Measurements from ENCODE around the gene KCNQ4. TPM values are rescaled to one million over a fixed set of nuclear protein-coding genes. Genes with fewer than 3 reads are reported as not detected.
A peak's percentile ranks its signal among the peaks of the same experiment; 100 is the strongest.

Gene KCNQ4
- total and polyA plus RNA-seq, 2 of the 13 experiments (the other 11 are each of a cell fraction or from before 2014, with no cell fraction given) = 0.02 to 0.09 TPM

DNA sequence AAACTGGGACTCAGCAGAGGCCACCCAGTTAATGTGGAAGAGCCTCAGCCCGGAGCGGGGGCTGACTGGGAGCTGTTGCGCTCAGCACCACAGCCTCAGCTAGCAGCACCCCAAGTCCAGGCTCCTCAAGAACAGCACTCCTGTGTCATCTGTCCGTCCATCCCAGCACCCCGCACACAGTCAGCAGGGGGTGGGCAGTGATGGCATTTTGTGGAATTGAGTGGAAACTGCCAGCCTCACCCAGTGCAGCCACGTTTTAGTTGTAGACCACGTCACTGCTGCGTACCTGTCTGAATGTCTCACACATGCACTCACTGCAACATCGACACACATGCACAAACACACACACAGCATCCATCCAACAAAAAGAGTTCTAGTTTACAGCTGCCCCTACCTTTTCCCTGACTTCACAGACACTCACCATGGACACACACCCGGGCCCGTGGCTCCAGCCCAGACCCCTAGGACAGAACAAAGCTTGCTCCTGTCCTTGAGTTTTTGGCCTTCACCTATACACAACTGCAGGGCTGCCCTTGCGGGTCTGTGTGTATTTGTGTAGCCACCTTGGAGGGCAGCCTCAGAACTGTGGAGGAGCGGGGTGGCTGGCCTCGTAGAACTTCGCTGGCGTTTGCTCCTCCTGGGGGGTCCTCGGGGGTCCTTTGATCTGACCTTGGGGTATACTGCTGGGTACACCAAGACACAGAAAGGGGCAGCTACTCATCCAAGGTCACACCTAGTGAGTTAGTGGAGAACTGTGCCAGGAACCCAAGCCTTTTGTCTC, 5.2 kb downstream of the KCNQ4 start:
- ChIA-PET CTCF (ENCODE audit: low intra/inter-chr PET ratio, low total read pairs) (no interaction called here), POLR2A (no interaction called here)
- Histone ChIP-seq H4K20me1 (ENCODE audit: insufficient read depth, low read length) (no peaks in the 10 kb centered on the region), H3K79me2 (ENCODE audit: insufficient read depth, low read length) (no peaks in the 10 kb centered on the region), H3K4me1 (ENCODE audit: insufficient read depth, low read length) (peaks cover 33% of the 10 kb centered on the region), H3K27ac (ENCODE audit: extremely low read length, insufficient read depth, low read length) (no peak overlapping the region), H3K4me2 (ENCODE audit: low read depth, low read length) (no peak overlapping the region), H2AFZ (ENCODE audit: low read length) (no peak overlapping the region), H3K4me3 (replicated peaks in 1 of 3; ENCODE audit: insufficient read depth in 1 of 3, low read depth in 2 of 3, low read length in 3 of 3) (no peak overlapping the region), H3K9ac (ENCODE audit: insufficient read depth, low read depth, low read length) (no peak overlapping the region), H3K36me3 (replicated peaks in 1 of 2; ENCODE audit: control insufficient read depth in 1 of 2, insufficient read depth in 2 of 2, low read length in 2 of 2) (no peaks in the 10 kb centered on the region), H3K9me3 (ENCODE audit: low read length) (no peaks in the 10 kb centered on the region), H3K27me3 (ENCODE audit: control insufficient read depth in 1 of 2, insufficient read depth in 2 of 2, low read length in 2 of 2) (peaks cover 1 to 31% of the 10 kb centered on the region in 2 experiments; a peak in 4 of 5 replicates)
- TF ChIP-seq ZNF776 (CRISPR knock-in tag; IDR thresholded peaks at IDR 0.05) (no peak), SRY (CRISPR knock-in tag; IDR thresholded peaks at IDR 0.05) (0 out of 2 replicates have a peak, but pooled peaks have one; percentile 36), FOSL1 (CRISPR knock-in tag; IDR thresholded peaks at IDR 0.05; ENCODE audit: borderline replicate concordance) (no peak), NRL (CRISPR knock-in tag; IDR thresholded peaks at IDR 0.05; ENCODE audit: borderline replicate concordance) (0 out of 2 replicates have a peak, but pooled peaks have one; percentile 22)
- TF ChIP-seq, protein P1, sequence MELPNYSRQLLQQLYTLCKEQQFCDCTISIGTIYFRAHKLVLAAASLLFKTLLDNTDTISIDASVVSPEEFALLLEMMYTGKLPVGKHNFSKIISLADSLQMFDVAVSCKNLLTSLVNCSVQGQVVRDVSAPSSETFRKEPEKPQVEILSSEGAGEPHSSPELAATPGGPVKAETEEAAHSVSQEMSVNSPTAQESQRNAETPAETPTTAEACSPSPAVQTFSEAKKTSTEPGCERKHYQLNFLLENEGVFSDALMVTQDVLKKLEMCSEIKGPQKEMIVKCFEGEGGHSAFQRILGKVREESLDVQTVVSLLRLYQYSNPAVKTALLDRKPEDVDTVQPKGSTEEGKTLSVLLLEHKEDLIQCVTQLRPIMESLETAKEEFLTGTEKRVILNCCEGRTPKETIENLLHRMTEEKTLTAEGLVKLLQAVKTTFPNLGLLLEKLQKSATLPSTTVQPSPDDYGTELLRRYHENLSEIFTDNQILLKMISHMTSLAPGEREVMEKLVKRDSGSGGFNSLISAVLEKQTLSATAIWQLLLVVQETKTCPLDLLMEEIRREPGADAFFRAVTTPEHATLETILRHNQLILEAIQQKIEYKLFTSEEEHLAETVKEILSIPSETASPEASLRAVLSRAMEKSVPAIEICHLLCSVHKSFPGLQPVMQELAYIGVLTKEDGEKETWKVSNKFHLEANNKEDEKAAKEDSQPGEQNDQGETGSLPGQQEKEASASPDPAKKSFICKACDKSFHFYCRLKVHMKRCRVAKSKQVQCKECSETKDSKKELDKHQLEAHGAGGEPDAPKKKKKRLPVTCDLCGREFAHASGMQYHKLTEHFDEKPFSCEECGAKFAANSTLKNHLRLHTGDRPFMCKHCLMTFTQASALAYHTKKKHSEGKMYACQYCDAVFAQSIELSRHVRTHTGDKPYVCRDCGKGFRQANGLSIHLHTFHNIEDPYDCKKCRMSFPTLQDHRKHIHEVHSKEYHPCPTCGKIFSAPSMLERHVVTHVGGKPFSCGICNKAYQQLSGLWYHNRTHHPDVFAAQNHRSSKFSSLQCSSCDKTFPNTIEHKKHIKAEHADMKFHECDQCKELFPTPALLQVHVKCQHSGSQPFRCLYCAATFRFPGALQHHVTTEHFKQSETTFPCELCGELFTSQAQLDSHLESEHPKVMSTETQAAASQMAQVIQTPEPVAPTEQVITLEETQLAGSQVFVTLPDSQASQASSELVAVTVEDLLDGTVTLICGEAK (IDR thresholded peaks at IDR 0.05) = no peak
- TF ChIP-seq, protein P1 (CRISPR knock-in tag; IDR thresholded peaks at IDR 0.05) = 0 out of 2 replicates have a peak, but pooled peaks have one; percentile 29
- 69% methylated on average over 8 of the region's 17 CpGs for WGBS (ENCODE audit: low lambda C conversion rate)
- ATAC-seq (no peak), DNase-seq (ENCODE audit: low spot score) (no peak), FAIRE-seq (no peak)
- intact Hi-C loops (cut with micrococcal nuclease; ENCODE audit: unreplicated experiment) (loop anchor here (10.0 kb wide), 1 partner anchor 174 kb away; no protein-coding TSS in a partner anchor), in situ Hi-C loops (cut with HindIII; ENCODE audit: extremely low pct_ligation_motif_present, low pct_unique_long_range_greater_than_20kb) (no loop called here)
- no TSS peak for BruUV-seq (replicated peaks)

Data from HepG2 (cell line).